B cell (primary cell): ENCODE data around the gene MT1G. TPM values are rescaled to one million over a fixed set of nuclear protein-coding genes. Genes with fewer than 3 reads are reported as not detected.

Experiments
- ATAC-seq: fragments of 200-7000 bp; cut with Tn5 transposase; one replicate; pipeline ENCODE4 v1.10.0; 2021; ENCODE audit warnings: low read depth, mild to moderate bottlenecking, moderate number of reproducible peaks, moderate library complexity
- CTCF ChIA-PET: fragments of 350-600 bp; sonication (Branson Sonifier 250); formaldehyde crosslinking; loops from one replicate; lab custom pipeline; 2021; ENCODE audit warnings: antibody characterized with exemption, inconsistent platforms; lab: Charles Lee
- POLR2A ChIA-PET: fragments of 350-600 bp; sonication (Branson Sonifier 250); formaldehyde crosslinking; loops from one replicate; lab custom pipeline; 2021; ENCODE audit warnings: antibody characterized with exemption; lab: Charles Lee
- DNase-seq: peaks from one replicate; pipeline ENCODE4 v3.0.0; 2013
- H2AFZ ChIP-seq: 2 replicates; pipeline ENCODE4 v1.6.1; 2012; ENCODE audit warnings: mild to moderate bottlenecking, low read depth, low read length; ENCODE audit not compliant: insufficient read depth, poor library complexity, severe bottlenecking
- H3K27ac ChIP-seq, 2 donors: 1 replicate in 1 of 2; 2 replicates in 1 of 2; pipeline ENCODE4 v1.5.1; 2012 to 2013; ENCODE audit warnings: low read length in 2 of 2, mild to moderate bottlenecking in 2 of 2, moderate library complexity in 1 of 2
- H3K27me3 ChIP-seq, 4 experiments: fragments of 200-600 bp in 1 of 4; sonication (generic) in 1 of 4; replicated peaks in 1 of 4; 1 replicate in 2 of 4; 2 replicates in 2 of 4; pipeline versions ENCODE4 v1.6.1 to v1.7.0; 2013 to 2016; ENCODE audit warnings: low read length in 3 of 4, mild to moderate bottlenecking in 2 of 4, mixed read lengths in 1 of 4, moderate library complexity in 1 of 4; ENCODE audit not compliant: insufficient read depth in 4 of 4, control insufficient read depth in 3 of 4; ENCODE audit errors: control extremely low read depth in 1 of 4
- H3K36me3 ChIP-seq, 2 experiments: replicated peaks in 1 of 2; 1 replicate in 1 of 2; 2 replicates in 1 of 2; pipeline versions ENCODE4 v1.6.1 to v1.7.1; 2013; ENCODE audit warnings: low read length in 1 of 2; ENCODE audit not compliant: insufficient read depth in 2 of 2, control insufficient read depth in 1 of 2; ENCODE audit errors: control extremely low read depth in 1 of 2, extremely low read depth in 1 of 2
- H3K4me1 ChIP-seq, 2 donors: fragments of 200-600 bp in 1 of 2; sonication (generic) in 1 of 2; 1 replicate in 1 of 2; 2 replicates in 1 of 2; pipeline versions ENCODE4 v1.5.1 to v1.6.1; 2013 to 2017; ENCODE audit warnings: low read length in 2 of 2; ENCODE audit not compliant: control insufficient read depth in 2 of 2, insufficient read depth in 2 of 2
- H3K4me2 ChIP-seq: replicated peaks from 2 replicates; pipeline ENCODE3; 2012; ENCODE audit warnings: mild to moderate bottlenecking, low read depth, low read length; ENCODE audit not compliant: poor library complexity, severe bottlenecking
- H3K4me3 ChIP-seq, 5 experiments: fragments of 200-600 bp in 1 of 5; sonication (generic) in 1 of 5; 1 replicate in 3 of 5; 2 replicates in 2 of 5; pipeline versions ENCODE4 v1.5.1 to v1.7.0; 2011 to 2016; ENCODE audit warnings: low read length in 4 of 5, mild to moderate bottlenecking in 4 of 5, low read depth in 2 of 5, control low read depth in 1 of 5, moderate library complexity in 1 of 5; ENCODE audit not compliant: insufficient read depth in 1 of 5; ENCODE audit errors: control extremely low read depth in 1 of 5, extremely low read depth in 1 of 5
- H3K79me2 ChIP-seq: fragments of 200-600 bp; sonication (generic); one replicate; pipeline ENCODE4 v1.6.0; 2016; ENCODE audit warnings: low read length; ENCODE audit not compliant: control insufficient read depth, insufficient read depth
- H3K9ac ChIP-seq: fragments of 200-600 bp; sonication (generic); 2 replicates; pipeline ENCODE4 v1.6.1; 2017; ENCODE audit warnings: mild to moderate bottlenecking, low read length, moderate library complexity
- H3K9me3 ChIP-seq, 3 donors: one replicate each; pipeline versions ENCODE4 v1.6.1 to v1.7.1; 2013; ENCODE audit warnings: low read length in 2 of 3; ENCODE audit not compliant: control insufficient read depth in 2 of 3, insufficient read depth in 1 of 3; ENCODE audit errors: control extremely low read depth in 1 of 3
- H4K20me1 ChIP-seq: 2 replicates; pipeline ENCODE4 v1.6.0; 2012; ENCODE audit warnings: mild to moderate bottlenecking, low read length; ENCODE audit not compliant: insufficient read depth, control insufficient read depth, poor library complexity, severe bottlenecking
- H3K27ac Mint-ChIP-seq: one replicate; pipeline ENCODE4 v1.8.0; 2021; ENCODE audit warnings: mixed read lengths
- H3K27me3 Mint-ChIP-seq: one replicate; pipeline ENCODE4 v1.8.0; 2021; ENCODE audit warnings: mixed read lengths
- H3K4me1 Mint-ChIP-seq: one replicate; pipeline ENCODE4 v1.8.0; 2021; ENCODE audit warnings: mixed read lengths
- H3K4me3 Mint-ChIP-seq: one replicate; pipeline ENCODE4 v1.8.0; 2021; ENCODE audit warnings: mixed read lengths
- H3K9me3 Mint-ChIP-seq: one replicate; pipeline ENCODE4 v1.8.0; 2022; ENCODE audit warnings: mixed read lengths; ENCODE audit not compliant: insufficient read depth
- CTCF ChIP-seq: fragments of 200-600 bp; IDR thresholded peaks from one replicate; pipeline ENCODE4 v1.8.0; 2022; ENCODE audit warnings: antibody characterized with exemption, mild to moderate bottlenecking
- EZH2 ChIP-seq: IDR thresholded peaks from 2 replicates; pipeline ENCODE4 v1.6.1; 2012; ENCODE audit warnings: borderline replicate concordance, low read depth, mild to moderate bottlenecking, moderate library complexity, low read length; ENCODE audit not compliant: insufficient read depth, poor library complexity, severe bottlenecking
- WGBS: methylation state at CpG from one replicate; pipeline ENCODE4 v1.1.5; 2013; ENCODE audit warnings: missing lambda C conversion rate; ENCODE audit not compliant: insufficient coverage; 5-methylcytosine and 5-hydroxymethylcytosine counted together
- intact Hi-C: fragments of 100-400 bp; cut with micrococcal nuclease; formaldehyde crosslinking; loops from one replicate; pipeline ENCODE4 v1.10.0; 2022
- polyA plus RNA-seq: library from polyadenylated mRNA; depleted of rRNA; stranded (reverse); fragments of >200 nt; gene quantifications from 2 replicates; pipeline ENCODE4 v1.2.3, GENCODE V29; 2012
- total RNA-seq, 2 donors: library from RNA; stranded (reverse); fragments of 120-200 nt in 1 of 2; gene quantifications; 1 replicate in 1 of 2; 2 replicates in 1 of 2; pipeline versions ENCODE4 v1.2.3 to v1.2.4, GENCODE V29; 2013 to 2022

The MT1G gene
- total and polyA plus RNA-seq, 2 donors (not counting 1 experiment from before 2014, with no cell fraction given): not detected

- H3K9me3 ChIP-seq: no peaks in the 10 kb centered on the region
- ATAC-seq (no peak), DNase-seq (no peak)
- no peaks in the 10 kb centered on the region for H3K9me3 Mint-ChIP-seq
- peaks cover 3% of the 10 kb centered on the region for H3K27me3 Mint-ChIP-seq
- H3K4me1 Mint-ChIP-seq: no peaks in the 10 kb centered on the region
- H3K4me3 Mint-ChIP-seq: no peak overlapping the region
- peaks cover 0 to 8% (median 0%) of the 10 kb centered on the region in 4 experiments for H3K27me3 ChIP-seq
- intact Hi-C loops: loop anchor here (10.0 kb wide), 3 partner anchors 284 to 764 kb away; partner anchors contain the start of gene AMFR
- 66% methylated on average over 5 of the region's 13 CpGs for WGBS
- CTCF ChIA-PET: interaction anchor here (0.9 kb wide), 1 partner anchor 8 kb away, joined by 3 read pairs; no protein-coding TSS in a partner anchor
- H3K79me2 ChIP-seq: no peaks in the 10 kb centered on the region
- no peaks in the 10 kb centered on the region for H3K36me3 ChIP-seq
- H3K4me3 ChIP-seq: no peak overlapping the region
- POLR2A ChIA-PET: interaction anchor here (0.6 kb wide), 1 partner anchor 162 kb away, joined by 4 read pairs; no protein-coding TSS in a partner anchor
- no peaks in the 10 kb centered on the region for H4K20me1 ChIP-seq
- no peak overlapping the region for H3K4me2 ChIP-seq
- TF ChIP-seq CTCF (no peak), EZH2 (no peak)
- H2AFZ ChIP-seq: no peak overlapping the region
- no peaks in the 10 kb centered on the region for H3K4me1 ChIP-seq
- H3K9ac ChIP-seq: no peak overlapping the region
- H3K27ac ChIP-seq: no peak overlapping the region
- H3K27ac Mint-ChIP-seq: no peak overlapping the region
These were observed 40.9 kb upstream of the MT1G start for GRCh38 chr16:56708525-56709442.

GRCh38 chr16:56702836-56703235 is 35.0 kb upstream of the MT1G start:
- Histone ChIP-seq H3K27ac (no peak overlapping the region), H3K36me3 (no peaks in the 10 kb centered on the region), H3K27me3 (no peaks in the 10 kb centered on the region), H3K4me1 (peaks cover 0 to 4% of the 10 kb centered on the region in 2 donors), H3K4me2 (no peak overlapping the region), H2AFZ (no peak overlapping the region), H4K20me1 (no peaks in the 10 kb centered on the region), H3K79me2 (no peaks in the 10 kb centered on the region), H3K9ac (no peak overlapping the region), H3K9me3 (peaks cover 0 to 1% (median 0%) of the 10 kb centered on the region in 3 donors), H3K4me3 (no peak overlapping the region)
- intact Hi-C loops: loop anchor here (1.0 to 10.0 kb wide), 10 partner anchors 21 to 758 kb away; partner anchors contain the start of genes AMFR, MT1X, MT2A and NUDT21
- peaks cover 5% of the 10 kb centered on the region for H3K4me1 Mint-ChIP-seq
- CTCF ChIA-PET: interaction anchor here (1.0 to 3.6 kb wide), 28 partner anchors 13 to 1238 kb away, joined by 3 to 53 read pairs (median 8); partner anchors contain the start of genes MT1X, MT2A, NUDT21 and OGFOD1
- peaks cover 2% of the 10 kb centered on the region for H3K27me3 Mint-ChIP-seq
- H3K9me3 Mint-ChIP-seq: no peaks in the 10 kb centered on the region
- H3K4me3 Mint-ChIP-seq: no peak overlapping the region
- no peak for ATAC-seq
- H3K27ac Mint-ChIP-seq: no peak overlapping the region
- TF ChIP-seq EZH2 (no peak), CTCF (no peak)
- no peak for DNase-seq
- 100% methylated on average over 3 of the region's 5 CpGs for WGBS
- POLR2A ChIA-PET: no interaction called here
